Large intestine (tissue), 3 donors: Measurements from ENCODE around the gene DDX19B. TPM values are rescaled to one million over a fixed set of nuclear protein-coding genes. Genes with fewer than 3 reads are reported as not detected.
A peak's percentile ranks its signal among the peaks of the same experiment; 100 is the strongest.
"Not testable (repeated sequence)": the region's sequence is repeated elsewhere in the genome, so short reads cannot be mapped to it uniquely, and the experiment has no call there.

ENCODE experiments used
- DNase-seq, 2 donors: peaks; one replicate each; pipeline versions ENCODE4 v3.0.0 to v3.0.0-alpha.2; 2013
- H3K27ac ChIP-seq: one replicate; pipeline ENCODE4 v1.5.1; 2013; ENCODE audit warnings: low read length
- H3K27me3 ChIP-seq: 2 replicates; pipeline ENCODE4 v1.6.1; 2013; ENCODE audit warnings: low read length; ENCODE audit not compliant: control insufficient read depth, insufficient read depth
- H3K36me3 ChIP-seq: 2 replicates; pipeline ENCODE4 v1.6.1; 2013; ENCODE audit warnings: low read length; ENCODE audit not compliant: control insufficient read depth, insufficient read depth
- H3K4me1 ChIP-seq: one replicate; pipeline ENCODE4 v1.6.1; 2013; ENCODE audit warnings: low read length; ENCODE audit not compliant: control insufficient read depth, insufficient read depth
- H3K4me3 ChIP-seq: one replicate; pipeline ENCODE4 v1.5.1; 2013; ENCODE audit warnings: low read length
- H3K9me3 ChIP-seq: one replicate; pipeline ENCODE4 v1.6.1; 2013; ENCODE audit warnings: mild to moderate bottlenecking, low read depth, low read length, moderate library complexity; ENCODE audit not compliant: control insufficient read depth
- WGBS: methylation state at CpG from one replicate; pipeline ENCODE4 v1.1.5; 2013; ENCODE audit warnings: low lambda C conversion rate; ENCODE audit not compliant: insufficient coverage; 5-methylcytosine and 5-hydroxymethylcytosine counted together
- polyA plus RNA-seq: library from polyadenylated mRNA; unstranded; fragments of 120-200 nt; gene quantifications from one replicate; pipeline ENCODE4 v1.2.1, GENCODE V29; 2013

DDX19B gene
- polyA plus RNA-seq, 1 donor: 28.5 TPM

GRCh38 chr16:70276392-70276791 is 22.6 kb upstream of the DDX19B start:
- no CpG with 5 or more reads among the region's 1 CpG for WGBS
- H3K9me3 ChIP-seq: no peaks in the 10 kb centered on the region
- no peaks in the 10 kb centered on the region for H3K27me3 ChIP-seq
- no peak overlapping the region for H3K4me3 ChIP-seq
- no peak for DNase-seq
- H3K4me1 ChIP-seq: no peaks in the 10 kb centered on the region
- H3K27ac ChIP-seq: no peak overlapping the region
- peaks cover 63% of the 10 kb centered on the region for H3K36me3 ChIP-seq

GRCh38 chr16:70287304-70287971 is 11.5 kb upstream of the DDX19B start:
- no CpG with 5 or more reads among the region's 17 CpGs for WGBS
- peak overlapping the region; percentile 81 for H3K4me3 ChIP-seq
- not testable (repeated sequence) for H3K36me3 ChIP-seq, H3K9me3 ChIP-seq, H3K27me3 ChIP-seq, H3K27ac ChIP-seq, H3K4me1 ChIP-seq
- peak in 1 of 2 donors; percentile 1 for DNase-seq

- H3K4me3 ChIP-seq: peak within 1 kb of the TSS; percentile 81
- no CpG with 5 or more reads among the region's 53 CpGs for WGBS
- H3K4me1 ChIP-seq: no peaks in the 10 kb centered on the region
- no peaks in the 10 kb centered on the region for H3K27me3 ChIP-seq
- no peaks in the 10 kb centered on the region for H3K36me3 ChIP-seq
- no peaks in the 10 kb centered on the region for H3K9me3 ChIP-seq
- peak; percentile 98 to 99 for DNase-seq
- H3K27ac ChIP-seq: peak within 1 kb of the TSS; percentile 91
These were observed 9.5 kb upstream of the DDX19B start, which contains the start of gene AARS1 for GRCh38 chr16:70289229-70290094. Gene AARS1 (minus strand): TSS chr16:70289506. CDS start chr16:70282763, 6,743 bp downstream.

GRCh38 chr16:70290949-70291519 is 8.0 kb upstream of the DDX19B start:
- no peaks in the 10 kb centered on the region for H3K4me1 ChIP-seq
- no peaks in the 10 kb centered on the region for H3K36me3 ChIP-seq
- H3K4me3 ChIP-seq: no peak overlapping the region
- no peak overlapping the region for H3K27ac ChIP-seq
- no peak for DNase-seq
- H3K9me3 ChIP-seq: no peaks in the 10 kb centered on the region
- H3K27me3 ChIP-seq: no peaks in the 10 kb centered on the region

GRCh38 chr16:70292148-70292547 is 6.8 kb upstream of the DDX19B start:
- H3K9me3 ChIP-seq, H3K27ac ChIP-seq, H3K4me3 ChIP-seq, H3K36me3 ChIP-seq, H3K4me1 ChIP-seq, H3K27me3 ChIP-seq, DNase-seq: not testable (repeated sequence)
- WGBS: 100% methylated on average over 3 of the region's 11 CpGs

- no peaks in the 10 kb centered on the region for H3K36me3 ChIP-seq
- H3K27ac ChIP-seq: no peak overlapping the region
- H3K9me3 ChIP-seq: no peaks in the 10 kb centered on the region
- no peak for DNase-seq
- no peak overlapping the region for H3K4me3 ChIP-seq
- H3K4me1 ChIP-seq: peaks cover 3% of the 10 kb centered on the region
- WGBS: no CpG with 5 or more reads among the region's 28 CpGs
- no peaks in the 10 kb centered on the region for H3K27me3 ChIP-seq
These were observed 4.5 kb upstream of the DDX19B start for GRCh38 chr16:70294385-70295025.

- no peaks in the 10 kb centered on the region for H3K36me3 ChIP-seq
- DNase-seq: no peak
- no peaks in the 10 kb centered on the region for H3K9me3 ChIP-seq
- H3K4me1 ChIP-seq: peaks cover 5% of the 10 kb centered on the region
- H3K4me3 ChIP-seq: no peak overlapping the region
- no peak overlapping the region for H3K27ac ChIP-seq
- H3K27me3 ChIP-seq: no peaks in the 10 kb centered on the region
These were observed 3.4 kb upstream of the DDX19B start for GRCh38 chr16:70295634-70296033.

- peaks cover 6% of the 10 kb centered on the region for H3K4me1 ChIP-seq
- H3K36me3 ChIP-seq: peaks cover 6% of the 10 kb centered on the region
- no CpG with 5 or more reads among the region's 1 CpG for WGBS
- no peaks in the 10 kb centered on the region for H3K27me3 ChIP-seq
- no peaks in the 10 kb centered on the region for H3K9me3 ChIP-seq
- H3K4me3 ChIP-seq: no peak overlapping the region
- no peak for DNase-seq
- no peak overlapping the region for H3K27ac ChIP-seq
These were observed 2.1 kb downstream of the DDX19B start for GRCh38 chr16:70301121-70301520.

- no CpG with 5 or more reads among the region's 1 CpG for WGBS
- Histone ChIP-seq H3K27me3 (no peaks in the 10 kb centered on the region), H3K9me3 (no peaks in the 10 kb centered on the region), H3K4me1 (peaks cover 6% of the 10 kb centered on the region), H3K27ac (no peak overlapping the region), H3K4me3 (no peak overlapping the region), H3K36me3 (peaks cover 7% of the 10 kb centered on the region)
- DNase-seq: no peak
These were observed 3.8 kb downstream of the DDX19B start for GRCh38 chr16:70302745-70303144.

GRCh38 chr16:70304892-70305448 is 6.0 kb downstream of the DDX19B start:
- Histone ChIP-seq H3K9me3 (no peaks in the 10 kb centered on the region), H3K4me1 (peaks cover 3% of the 10 kb centered on the region), H3K36me3 (peaks cover 10% of the 10 kb centered on the region), H3K27me3 (no peaks in the 10 kb centered on the region), H3K27ac (no peak overlapping the region), H3K4me3 (no peak overlapping the region)
- DNase-seq: no peak
- 84% methylated on average over 2 of the region's 3 CpGs for WGBS
